Lower lobe of right lung (tissue), 2 donors: ENCODE data around the gene SMARCE1. TPM values are rescaled to one million over a fixed set of nuclear protein-coding genes. Genes with fewer than 3 reads are reported as not detected.

ENCODE experiments used
- ATAC-seq, 2 donors: fragments of 200-7000 bp; cut with Tn5 transposase; one replicate each; pipeline ENCODE4 v1.9.1; 2020 to 2022; ENCODE audit warnings: mild to moderate bottlenecking in 2 of 2, moderate library complexity in 2 of 2
- DNase-seq: peaks from one replicate; pipeline ENCODE4 v3.0.0-alpha.2; 2020
- H3K27ac ChIP-seq: fragments of 200-600 bp; one replicate; pipeline ENCODE4 v1.8.0; 2022
- H3K27me3 ChIP-seq: fragments of 200-600 bp; one replicate; pipeline ENCODE4 v1.8.0; 2022; ENCODE audit warnings: low read depth
- H3K36me3 ChIP-seq: fragments of 200-600 bp; one replicate; pipeline ENCODE4 v1.8.0; 2022; ENCODE audit warnings: mild to moderate bottlenecking
- H3K4me1 ChIP-seq: fragments of 200-600 bp; one replicate; pipeline ENCODE4 v1.8.0; 2022
- H3K4me3 ChIP-seq: fragments of 200-600 bp; one replicate; pipeline ENCODE4 v1.8.0; 2022; ENCODE audit warnings: mild to moderate bottlenecking
- H3K9me3 ChIP-seq: fragments of 200-600 bp; one replicate; pipeline ENCODE4 v1.8.0; 2022
- CTCF ChIP-seq: fragments of 200-600 bp; IDR thresholded peaks from one replicate; pipeline ENCODE4 v1.8.0; 2022; ENCODE audit warnings: antibody characterized with exemption, mild to moderate bottlenecking
- intact Hi-C: fragments of 100-400 bp; cut with DNase I; formaldehyde crosslinking; loops from one replicate; pipeline ENCODE4 v1.11.0; 2022
- long read RNA-seq: library from polyadenylated mRNA; unstranded; transcript quantifications from one replicate; pipeline ENCODE4 v2.0.0, GENCODE V29; 2021
- total RNA-seq: library from RNA; stranded (reverse); fragmentation: NEBNext Ultra II Directional; extraction: Animal tissue kit (Norgen Biotek cat#: 25700); gene quantifications from one replicate; pipeline ENCODE4 v1.2.1, GENCODE V29; 2021
- donor health status: DM: no; HTN: yes; CAD: no; lungs with severe emphysema.

Gene SMARCE1
- total RNA-seq = 83.6 TPM
- long read RNA-seq, full-length matches to known transcripts = 89 of 103 reads
- long read RNA-seq, partial matches to known transcripts = 10 of 103 reads
- long read RNA-seq, other reads (novel, unspliced or antisense) = 4 of 103 reads

DNA sequence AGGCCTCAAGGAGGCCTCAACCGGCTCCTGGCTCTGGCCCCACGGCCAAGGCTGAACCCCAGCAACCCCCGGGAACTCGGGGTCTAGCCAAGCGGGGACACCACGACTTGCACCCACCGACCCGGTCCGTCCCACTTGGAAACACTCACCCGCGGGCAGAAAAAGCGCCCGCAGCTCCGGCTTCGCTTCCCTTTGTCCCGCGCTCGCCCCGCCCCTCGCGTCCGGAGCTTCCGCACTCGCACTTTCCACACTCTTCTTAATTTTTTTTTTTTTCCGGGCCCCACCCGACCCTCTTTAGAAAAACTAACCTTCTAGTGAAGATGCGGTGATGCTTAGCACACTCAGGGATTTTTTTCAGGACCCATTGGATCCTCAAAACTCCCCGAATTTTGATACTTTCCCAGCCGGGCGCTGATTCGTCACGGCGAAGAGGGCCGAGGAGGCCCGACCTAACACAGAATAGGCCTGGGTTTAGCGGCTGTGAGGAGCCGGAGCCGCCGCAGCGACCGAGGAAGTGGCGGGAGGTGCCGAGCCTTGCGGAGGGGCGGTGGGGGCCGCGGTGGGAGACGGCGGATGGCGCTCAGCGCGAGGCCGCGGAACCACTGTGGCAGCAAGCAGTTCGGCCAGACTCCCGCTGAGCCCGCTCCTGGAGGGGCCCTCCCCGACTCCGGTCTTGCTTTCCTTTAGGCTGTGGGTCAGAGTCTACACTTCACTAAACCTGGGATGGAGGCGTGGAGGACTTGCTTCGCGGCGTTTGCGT lies at the start of gene SMARCE1:
Gene SMARCE1 (minus strand): TSS at position 195 of the 760 bp plus-strand sequence. CDS start 2,016 bp downstream, outside the sequence.
- Histone ChIP-seq H3K4me3 (peak within 1 kb of the TSS; percentile 88), H3K27ac (peak within 1 kb of the TSS; percentile 97), H3K4me1 (peaks cover 41% of the 10 kb centered on the region), H3K27me3 (no peaks in the 10 kb centered on the region), H3K36me3 (peaks cover 28% of the 10 kb centered on the region), H3K9me3 (no peaks in the 10 kb centered on the region)
- peak; percentile 82 for DNase-seq
- intact Hi-C loops = no loop called here
- TF ChIP-seq CTCF = no peak
- ATAC-seq = peak; percentile 94 to 95

- no peak for DNase-seq
- no peak for TF ChIP-seq CTCF
- intact Hi-C loops = no loop called here
- ATAC-seq = no peak
- Histone ChIP-seq H3K4me1 (peaks cover 12% of the 10 kb centered on the region), H3K27me3 (no peaks in the 10 kb centered on the region), H3K9me3 (no peaks in the 10 kb centered on the region), H3K4me3 (no peak overlapping the region), H3K36me3 (no peaks in the 10 kb centered on the region), H3K27ac (no peak overlapping the region)
Measured at GRCh38 chr17:40697297-40697696, 49.7 kb upstream of the SMARCE1 start.

GRCh38 chr17:40696651-40697072 lies 49.0 kb upstream of the SMARCE1 start:
- no peak for TF ChIP-seq CTCF
- Histone ChIP-seq H3K27me3 (no peaks in the 10 kb centered on the region), H3K9me3 (no peaks in the 10 kb centered on the region), H3K4me1 (peaks cover 12% of the 10 kb centered on the region), H3K36me3 (no peaks in the 10 kb centered on the region), H3K27ac (no peak overlapping the region), H3K4me3 (no peak overlapping the region)
- intact Hi-C loops = no loop called here
- DNase-seq (no peak), ATAC-seq (peak; percentile 56 to 62)

DNA sequence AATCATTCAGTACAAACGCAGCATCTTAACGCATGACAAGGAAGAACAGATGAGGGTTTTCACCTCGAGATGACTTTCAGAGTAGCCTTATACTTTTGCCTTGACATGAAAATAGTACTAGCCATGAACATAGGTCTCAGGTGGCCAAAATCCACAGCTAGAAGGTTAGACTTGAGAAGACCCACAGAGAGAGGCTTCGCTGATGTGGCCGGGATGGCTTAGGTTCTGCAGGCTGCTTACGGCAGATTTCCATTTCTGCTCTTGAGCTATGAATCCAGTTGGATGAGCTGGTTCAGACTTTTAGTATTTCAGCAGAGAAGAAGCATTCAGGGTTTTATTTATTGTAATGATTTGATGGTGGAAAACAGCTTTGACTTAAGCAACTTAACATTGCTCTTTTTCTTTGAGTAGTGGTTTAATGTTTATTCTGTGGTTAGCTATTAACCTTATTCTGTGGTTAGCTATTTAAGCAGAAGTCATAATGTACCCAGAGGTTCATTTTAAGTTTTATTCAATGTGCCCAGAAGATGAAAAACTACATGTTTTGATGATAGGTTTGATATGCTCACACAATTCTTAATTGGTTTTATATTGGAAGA lies 48.4 kb upstream of the SMARCE1 start:
- H3K9me3 ChIP-seq = no peaks in the 10 kb centered on the region
- no peak overlapping the region for H3K4me3 ChIP-seq
- ATAC-seq = peak in 1 of 2 donors; percentile 76
- intact Hi-C loops = no loop called here
- DNase-seq = no peak
- no peaks in the 10 kb centered on the region for H3K36me3 ChIP-seq
- H3K27ac ChIP-seq = no peak overlapping the region
- H3K4me1 ChIP-seq = peaks cover 12% of the 10 kb centered on the region
- no peak for TF ChIP-seq CTCF
- H3K27me3 ChIP-seq = no peaks in the 10 kb centered on the region

DNA sequence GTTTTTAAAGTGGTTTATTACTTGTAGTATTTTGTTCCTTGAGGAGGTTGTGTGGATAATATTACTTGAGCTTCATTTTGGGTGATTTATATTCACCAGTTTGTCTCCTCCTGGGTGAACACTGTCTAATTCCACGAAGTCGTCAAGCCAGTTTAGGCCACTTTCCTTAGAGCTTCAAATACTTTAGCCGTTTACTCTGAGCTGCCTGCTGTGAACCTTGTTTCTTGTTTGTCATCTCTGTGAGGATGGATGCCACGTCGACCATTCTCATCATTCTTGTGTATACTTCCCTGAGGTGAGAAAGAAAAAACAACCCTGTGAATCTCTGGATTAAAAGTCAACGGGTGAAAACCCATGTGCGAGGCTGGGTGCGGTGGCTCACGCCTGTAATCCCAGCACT lies 47.0 kb upstream of the SMARCE1 start:
- H3K36me3 ChIP-seq = no peaks in the 10 kb centered on the region
- intact Hi-C loops = no loop called here
- no peak overlapping the region for H3K4me3 ChIP-seq
- peaks cover 12% of the 10 kb centered on the region for H3K4me1 ChIP-seq
- no peak for TF ChIP-seq CTCF
- no peak overlapping the region for H3K27ac ChIP-seq
- DNase-seq (no peak), ATAC-seq (no peak)
- no peaks in the 10 kb centered on the region for H3K9me3 ChIP-seq
- no peaks in the 10 kb centered on the region for H3K27me3 ChIP-seq
